Liver (tissue), 9 donors: ENCODE results near the gene F5. TPM values are rescaled to one million over a fixed set of nuclear protein-coding genes. Genes with fewer than 3 reads are reported as not detected.
A peak's percentile ranks its signal among the peaks of the same experiment; 100 is the strongest.

Experiments used
- DNase-seq: peaks from one replicate; pipeline ENCODE4 v3.0.0-alpha.2; 2017; ENCODE audit warnings: low spot score
- H3K27ac ChIP-seq, 2 donors: one replicate each; pipeline ENCODE4 v1.7.0; 2013; ENCODE audit warnings: inconsistent platforms in 2 of 2, low read length in 2 of 2, control low read depth in 1 of 2, low read depth in 1 of 2, mild to moderate bottlenecking in 1 of 2
- H3K27me3 ChIP-seq, 4 donors: one replicate each; pipeline versions ENCODE4 v1.6.1 to v1.7.0; 2013; ENCODE audit warnings: low read length in 3 of 4, inconsistent platforms in 1 of 4, mild to moderate bottlenecking in 1 of 4, moderate library complexity in 1 of 4; ENCODE audit not compliant: control insufficient read depth in 4 of 4, insufficient read depth in 4 of 4
- H3K36me3 ChIP-seq, 4 donors: one replicate each; pipeline versions ENCODE4 v1.6.1 to v1.7.0; 2013; ENCODE audit warnings: low read length in 3 of 4, mild to moderate bottlenecking in 3 of 4, low read depth in 1 of 4, moderate library complexity in 1 of 4; ENCODE audit not compliant: control insufficient read depth in 4 of 4, insufficient read depth in 3 of 4
- H3K4me1 ChIP-seq, 4 donors: one replicate each; pipeline versions ENCODE4 v1.6.1 to v1.7.0; 2013; ENCODE audit warnings: low read length in 3 of 4, mild to moderate bottlenecking in 3 of 4, moderate library complexity in 1 of 4; ENCODE audit not compliant: control insufficient read depth in 4 of 4, insufficient read depth in 4 of 4
- H3K4me3 ChIP-seq, 3 donors: one replicate each; pipeline versions ENCODE4 v1.6.1 to v1.7.0; 2013; ENCODE audit warnings: low read length in 3 of 3, control low read depth in 1 of 3, low read depth in 1 of 3, mild to moderate bottlenecking in 1 of 3
- H3K9ac ChIP-seq, 2 donors: one replicate each; pipeline ENCODE4 v1.7.0; 2013; ENCODE audit warnings: low read length in 2 of 2, mild to moderate bottlenecking in 2 of 2, moderate library complexity in 2 of 2, control low read depth in 1 of 2, low read depth in 1 of 2
- H3K9me3 ChIP-seq, 4 donors: one replicate each; pipeline versions ENCODE4 v1.6.1 to v1.7.0; 2013; ENCODE audit warnings: low read length in 3 of 4; ENCODE audit not compliant: control insufficient read depth in 4 of 4
- ATF3 ChIP-seq: IDR thresholded peaks from 2 replicates; pipeline ENCODE4 v1.6.1; 2016; ENCODE audit warnings: antibody characterized with exemption
- EGR1 ChIP-seq, 2 donors: IDR thresholded peaks; 2 replicates each; pipeline ENCODE4 v1.6.1; 2016 to 2018; ENCODE audit warnings: antibody characterized with exemption in 2 of 2, low read depth in 2 of 2
- FOXA1 ChIP-seq: IDR thresholded peaks from 2 replicates; pipeline ENCODE4 v1.6.1; 2016; ENCODE audit warnings: antibody characterized with exemption
- FOXA2 ChIP-seq: IDR thresholded peaks from 2 replicates; pipeline ENCODE4 v1.6.1; 2016; ENCODE audit warnings: antibody characterized with exemption
- GABPA ChIP-seq, 2 donors: IDR thresholded peaks in 1 of 2; conservative IDR thresholded peaks in 1 of 2; 2 replicates each; pipeline ENCODE4 v1.6.1; 2016; ENCODE audit warnings: antibody characterized with exemption in 2 of 2, mild to moderate bottlenecking in 1 of 2, moderate library complexity in 1 of 2
- HNF4A ChIP-seq, 2 donors: conservative IDR thresholded peaks; 2 replicates each; pipeline ENCODE4 v1.6.1; 2016; ENCODE audit warnings: antibody characterized with exemption in 2 of 2, mild to moderate bottlenecking in 2 of 2
- HNF4G ChIP-seq: IDR thresholded peaks from 2 replicates; pipeline ENCODE4 v1.6.1; 2016; ENCODE audit warnings: antibody characterized with exemption
- JUND ChIP-seq, 2 donors: IDR thresholded peaks; 2 replicates each; pipeline ENCODE4 v1.6.1; 2016; ENCODE audit warnings: antibody characterized with exemption in 2 of 2
- NR2F2 ChIP-seq: IDR thresholded peaks from 2 replicates; pipeline ENCODE4 v1.6.1; 2016; ENCODE audit warnings: antibody characterized with exemption
- RAD21 ChIP-seq, 2 donors: IDR thresholded peaks; 2 replicates each; pipeline ENCODE4 v1.6.1; 2016; ENCODE audit warnings: antibody characterized with exemption in 2 of 2, mild to moderate bottlenecking in 2 of 2
- RXRA ChIP-seq, 2 donors: IDR thresholded peaks; 2 replicates each; pipeline ENCODE4 v1.6.1; 2017 to 2018; ENCODE audit warnings: antibody characterized with exemption in 2 of 2, mild to moderate bottlenecking in 1 of 2
- SP1 ChIP-seq: IDR thresholded peaks from 2 replicates; pipeline ENCODE4 v1.6.1; 2018; ENCODE audit warnings: antibody characterized with exemption, mild to moderate bottlenecking
- TAF1 ChIP-seq: conservative IDR thresholded peaks from 2 replicates; pipeline ENCODE4 v1.6.1; 2016; ENCODE audit warnings: antibody characterized with exemption, mild to moderate bottlenecking
- YY1 ChIP-seq: IDR thresholded peaks from 2 replicates; pipeline ENCODE4 v1.6.1; 2016; ENCODE audit warnings: antibody characterized with exemption, mild to moderate bottlenecking
- WGBS: extraction: QIAGEN DNeasy Blood & Tissue Kit; methylation state at CpG from one replicate; pipeline ENCODE4 v1.1.7; 2013; 5-methylcytosine and 5-hydroxymethylcytosine counted together
- polyA plus RNA-seq, 2 donors: library from polyadenylated mRNA; stranded (reverse) in 1 of 2; unstranded in 1 of 2; fragments of 200-250 nt in 1 of 2; fragments of >200 nt in 1 of 2; fragmentation: Nextera tagmentation in 1 of 2; extraction: Ambion mirVana in 1 of 2; gene quantifications; one replicate each; pipeline versions ENCODE4 v1.2.1 to v1.2.3, GENCODE V29; 2013 to 2015
- total RNA-seq, 2 donors: library from RNA; depleted of rRNA; stranded (reverse); fragments of >200 nt; gene quantifications; one replicate each; pipeline ENCODE4 v1.2.3, GENCODE V29; 2014
- TF ChIP-seq, protein P1 (sequence below): IDR thresholded peaks from 2 replicates; pipeline ENCODE4 v1.6.1; 2016; ENCODE audit warnings: antibody characterized with exemption
- TF ChIP-seq, protein P2 (sequence below): IDR thresholded peaks from 2 replicates; pipeline ENCODE4 v1.6.1; 2016; ENCODE audit warnings: antibody characterized with exemption, mild to moderate bottlenecking
- donor health status: healthy.
- donor health status: healthy.
- donor health status: healthy.
- donor health status: healthy.
- donor health status: healthy.

Gene F5
- total and polyA plus RNA-seq, 4 donors: 86.1 to 155 (median 129) TPM

DNA sequence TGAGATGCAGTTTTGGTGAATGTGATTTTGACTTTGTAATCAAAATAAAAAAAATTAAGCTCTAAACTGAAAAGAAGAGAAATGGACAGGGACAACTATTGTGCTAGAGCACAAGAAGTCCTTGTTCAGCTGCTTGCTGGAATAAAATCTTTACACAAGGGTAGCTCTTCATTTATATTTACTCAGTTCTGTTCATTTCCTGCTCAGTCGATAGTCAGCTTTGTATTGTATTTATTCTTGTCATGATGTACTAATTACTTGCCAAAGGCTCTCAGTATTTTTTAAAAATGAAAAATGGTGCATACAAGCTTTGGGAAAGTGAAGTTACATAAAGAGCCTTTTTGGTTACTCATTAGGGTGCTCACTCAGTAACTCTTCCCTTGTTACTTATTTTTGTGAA is 17.8 kb downstream of the F5 start:
- WGBS: 13% methylated on average over 1 of the region's 1 CpG

DNA sequence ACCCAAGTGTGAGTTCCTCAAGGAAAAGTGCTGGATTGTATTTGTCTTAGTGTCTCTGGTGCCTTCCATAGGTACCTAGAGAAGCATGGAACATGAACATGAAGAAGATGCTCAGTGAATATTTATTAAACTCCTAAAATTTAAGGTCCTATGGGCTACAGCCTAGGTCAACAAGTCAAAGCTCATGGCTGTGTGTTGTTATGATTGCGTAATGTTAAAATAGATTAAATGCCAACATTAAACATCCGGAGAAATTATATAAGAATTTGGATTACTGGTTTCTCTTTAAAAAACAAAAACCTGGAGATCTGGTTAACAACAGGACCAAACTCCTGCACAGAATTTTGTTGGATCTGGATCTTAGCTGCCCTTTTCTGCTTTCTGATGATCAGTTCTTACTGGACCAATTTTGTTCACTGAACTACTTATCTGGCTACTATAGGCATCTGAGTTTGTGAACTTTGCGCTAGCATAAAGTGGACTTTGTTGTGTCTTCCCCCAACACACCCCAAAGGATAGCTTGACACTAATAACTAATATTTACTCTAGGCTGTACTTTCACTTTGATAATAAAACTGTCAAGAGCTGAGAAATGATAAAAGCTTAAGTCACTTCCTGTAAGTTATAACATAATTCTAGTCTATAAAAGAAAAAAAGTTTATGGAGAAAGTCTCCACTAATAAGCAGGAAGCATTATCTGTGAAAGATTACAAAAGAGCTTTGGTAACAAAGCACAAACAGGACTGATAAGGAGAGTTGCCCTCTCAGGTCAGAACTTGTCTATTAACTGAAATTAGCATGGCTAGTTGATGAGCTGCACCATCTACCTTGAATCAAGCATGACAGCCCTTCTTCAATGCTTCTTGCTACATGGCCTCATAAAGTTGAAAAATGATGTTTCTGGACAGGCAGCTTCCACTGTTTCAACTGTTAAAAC is 20.7 kb downstream of the F5 start:
- peaks cover 2 to 22% (median 6%) of the 10 kb centered on the region in 4 donors for H3K36me3 ChIP-seq
- no peak overlapping the region for H3K4me3 ChIP-seq
- peak overlapping the region; percentile 32 to 33 for H3K27ac ChIP-seq
- H3K4me1 ChIP-seq: peaks cover 5 to 34% (median 28%) of the 10 kb centered on the region in 4 donors
- peak overlapping the region in 1 of 2 donors; percentile 14 for H3K9ac ChIP-seq
- no peak for DNase-seq
- TF ChIP-seq RXRA (IDR thresholded peaks at IDR 0.05) (peak; percentile 25 to 37), HNF4A (conservative IDR thresholded peaks at IDR 0.05) (peak; percentile 63 to 82), NR2F2 (peak; percentile 31), RAD21 (IDR thresholded peaks at IDR 0.05) (no peak), HNF4G (peak; percentile 23), JUND (IDR thresholded peaks at IDR 0.05) (peak in 1 of 2 donors; percentile 19), YY1 (no peak)
- H3K27me3 ChIP-seq: no peaks in the 10 kb centered on the region
- no peaks in the 10 kb centered on the region for H3K9me3 ChIP-seq
- 50% methylated on average over 3 of the region's 3 CpGs for WGBS

More for the DNA sequence above, 17.8 kb downstream of the F5 start:
- H3K4me3 ChIP-seq: no peak overlapping the region
- no peak for TF ChIP-seq ATF3
- TF ChIP-seq SP1: peak; percentile 23
- peak in 1 of 2 donors; percentile 9 for TF ChIP-seq RXRA (IDR thresholded peaks at IDR 0.05)
- TF ChIP-seq HNF4A (conservative IDR thresholded peaks at IDR 0.05): peak; percentile 10 to 14
- peak overlapping the region; percentile 14 to 51 for H3K27ac ChIP-seq
- H3K9me3 ChIP-seq: no peaks in the 10 kb centered on the region
- H3K36me3 ChIP-seq: peaks cover 2 to 9% (median 3%) of the 10 kb centered on the region in 4 donors
- peaks cover 9 to 59% (median 54%) of the 10 kb centered on the region in 4 donors for H3K4me1 ChIP-seq
- no peaks in the 10 kb centered on the region for H3K27me3 ChIP-seq
- DNase-seq: no peak
- H3K9ac ChIP-seq: no peak overlapping the region

GRCh38 chr1:169563650-169564049 is 22.6 kb downstream of the F5 start:
- no peak for DNase-seq
- H3K9ac ChIP-seq: no peak overlapping the region
- no peaks in the 10 kb centered on the region for H3K9me3 ChIP-seq
- H3K36me3 ChIP-seq: peaks cover 5 to 42% (median 20%) of the 10 kb centered on the region in 4 donors
- peaks cover 5 to 16% (median 12%) of the 10 kb centered on the region in 4 donors for H3K4me1 ChIP-seq
- TF ChIP-seq, protein P1, sequence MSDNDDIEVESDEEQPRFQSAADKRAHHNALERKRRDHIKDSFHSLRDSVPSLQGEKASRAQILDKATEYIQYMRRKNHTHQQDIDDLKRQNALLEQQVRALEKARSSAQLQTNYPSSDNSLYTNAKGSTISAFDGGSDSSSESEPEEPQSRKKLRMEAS: no peak
- H3K27me3 ChIP-seq: no peaks in the 10 kb centered on the region
- no peak overlapping the region for H3K27ac ChIP-seq
- H3K4me3 ChIP-seq: no peak overlapping the region

- Histone ChIP-seq H3K27ac (no peak overlapping the region), H3K36me3 (peaks cover 7 to 47% (median 23%) of the 10 kb centered on the region in 4 donors), H3K4me1 (peaks cover 5 to 16% (median 10%) of the 10 kb centered on the region in 4 donors), H3K27me3 (no peaks in the 10 kb centered on the region), H3K9me3 (no peaks in the 10 kb centered on the region), H3K4me3 (no peak overlapping the region), H3K9ac (no peak overlapping the region)
- DNase-seq: no peak
- WGBS: 94% methylated on average over 1 of the region's 1 CpG
- TF ChIP-seq YY1: no peak
- no peak for TF ChIP-seq JUND (IDR thresholded peaks at IDR 0.05)
- no peak for TF ChIP-seq NR2F2
- no peak for TF ChIP-seq FOXA2
- TF ChIP-seq SP1: no peak
- no peak for TF ChIP-seq HNF4G
- TF ChIP-seq RAD21 (IDR thresholded peaks at IDR 0.05): no peak
- no peak for TF ChIP-seq GABPA (IDR thresholded peaks at IDR 0.05 in 1 of 2, conservative IDR thresholded peaks at IDR 0.05 in 1 of 2)
- TF ChIP-seq, protein P2, sequence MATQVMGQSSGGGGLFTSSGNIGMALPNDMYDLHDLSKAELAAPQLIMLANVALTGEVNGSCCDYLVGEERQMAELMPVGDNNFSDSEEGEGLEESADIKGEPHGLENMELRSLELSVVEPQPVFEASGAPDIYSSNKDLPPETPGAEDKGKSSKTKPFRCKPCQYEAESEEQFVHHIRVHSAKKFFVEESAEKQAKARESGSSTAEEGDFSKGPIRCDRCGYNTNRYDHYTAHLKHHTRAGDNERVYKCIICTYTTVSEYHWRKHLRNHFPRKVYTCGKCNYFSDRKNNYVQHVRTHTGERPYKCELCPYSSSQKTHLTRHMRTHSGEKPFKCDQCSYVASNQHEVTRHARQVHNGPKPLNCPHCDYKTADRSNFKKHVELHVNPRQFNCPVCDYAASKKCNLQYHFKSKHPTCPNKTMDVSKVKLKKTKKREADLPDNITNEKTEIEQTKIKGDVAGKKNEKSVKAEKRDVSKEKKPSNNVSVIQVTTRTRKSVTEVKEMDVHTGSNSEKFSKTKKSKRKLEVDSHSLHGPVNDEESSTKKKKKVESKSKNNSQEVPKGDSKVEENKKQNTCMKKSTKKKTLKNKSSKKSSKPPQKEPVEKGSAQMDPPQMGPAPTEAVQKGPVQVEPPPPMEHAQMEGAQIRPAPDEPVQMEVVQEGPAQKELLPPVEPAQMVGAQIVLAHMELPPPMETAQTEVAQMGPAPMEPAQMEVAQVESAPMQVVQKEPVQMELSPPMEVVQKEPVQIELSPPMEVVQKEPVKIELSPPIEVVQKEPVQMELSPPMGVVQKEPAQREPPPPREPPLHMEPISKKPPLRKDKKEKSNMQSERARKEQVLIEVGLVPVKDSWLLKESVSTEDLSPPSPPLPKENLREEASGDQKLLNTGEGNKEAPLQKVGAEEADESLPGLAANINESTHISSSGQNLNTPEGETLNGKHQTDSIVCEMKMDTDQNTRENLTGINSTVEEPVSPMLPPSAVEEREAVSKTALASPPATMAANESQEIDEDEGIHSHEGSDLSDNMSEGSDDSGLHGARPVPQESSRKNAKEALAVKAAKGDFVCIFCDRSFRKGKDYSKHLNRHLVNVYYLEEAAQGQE: no peak
- no peak for TF ChIP-seq FOXA1
- TF ChIP-seq TAF1: no peak
- no peak for TF ChIP-seq EGR1 (IDR thresholded peaks at IDR 0.05; ENCODE audit: low read depth in 2 of 2)
Measured at GRCh38 chr1:169563019-169563615, 23.2 kb downstream of the F5 start.
